Heart left ventricle (tissue), 13 donors: ENCODE data around the gene PRDM11.

Experiments used
- CTCF ChIP-seq, 12 donors: fragments of 200-600 bp; sonication (generic) in 4 of 12; IDR thresholded peaks; one replicate each; pipeline versions ENCODE4 v1.5.0 to v1.8.0; 2018 to 2022; ENCODE audit warnings: antibody characterized with exemption in 12 of 12, mild to moderate bottlenecking in 5 of 12
- POLR2A ChIP-seq, 2 donors: fragments of 450-650 bp; IDR thresholded peaks; one replicate each; pipeline ENCODE4 v1.6.1; 2017; ENCODE audit warnings: antibody characterized with exemption in 2 of 2, mild to moderate bottlenecking in 2 of 2, moderate library complexity in 2 of 2
- donor health status: ischemic (EF 13 %, LVEDD 7.1; RV severe dilation, severe dysfunction).
- donor health status: DM: no; HTN: yes; CAD: no.
- donor health status: DM: no; HTN: no; CAD: no.
- donor health status: ischemic (EF 25% LVEDD 6.9; RV normal size, moderate dysfunction).
- donor health status: ischemic (EF 25% LVEDD 5.7; RV mildly dilated, moderate dysfunction).
- donor health status: ischemic (EF 35%, LVEDD 5.7; RV mildly dilated, moderate dysfunction).
- donor health status: nonischemic (EF 11% LVEDD 7.7; RV severe dilation, severe dysfunction).
- donor health status: DM: yes; HTN: yes; CAD: no.
- donor health status: PGD.
- donor health status: ischemic (EF 29% LVEDD 5.4; RV normal size, mild dysfunction).
- donor health status: nonischemic (EF 23%, LVEDD 6.1; RV moderate dilation, normal function).

DNA sequence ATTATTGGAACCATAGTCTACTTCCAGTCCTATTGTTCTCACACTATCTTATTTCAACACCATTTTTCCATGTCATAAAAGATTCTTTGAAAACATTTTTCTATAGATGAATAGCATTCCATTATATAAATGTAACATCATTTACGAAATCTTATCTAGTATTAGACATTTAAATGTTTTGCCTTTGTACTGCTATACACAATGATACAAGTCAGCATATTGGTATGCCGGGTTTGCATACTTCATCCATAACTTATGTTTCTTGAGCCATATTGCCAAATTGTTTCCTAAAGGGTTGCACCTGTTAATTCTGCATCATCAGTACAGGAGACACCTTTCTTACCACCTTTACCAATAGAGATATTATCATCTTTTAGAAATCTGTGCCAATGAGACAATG, 71.6 kb downstream of the PRDM11 start:
- TF ChIP-seq CTCF (IDR thresholded peaks at IDR 0.05) (no peak), POLR2A (IDR thresholded peaks at IDR 0.05) (no peak)
